HG03066 (cell line): ENCODE data around the gene MPDU1.
"Not testable (repeated sequence)": the region's sequence is repeated elsewhere in the genome, so short reads cannot be mapped to it uniquely, and the experiment has no call there.

Experiments
- ATAC-seq: cut with Tn5 transposase; IDR thresholded peaks from one replicate; pipeline ENCODE4 v1.9.1; 2021; ENCODE audit warnings: low read depth; ENCODE audit not compliant: unreplicated experiment

MPDU1 gene

DNA sequence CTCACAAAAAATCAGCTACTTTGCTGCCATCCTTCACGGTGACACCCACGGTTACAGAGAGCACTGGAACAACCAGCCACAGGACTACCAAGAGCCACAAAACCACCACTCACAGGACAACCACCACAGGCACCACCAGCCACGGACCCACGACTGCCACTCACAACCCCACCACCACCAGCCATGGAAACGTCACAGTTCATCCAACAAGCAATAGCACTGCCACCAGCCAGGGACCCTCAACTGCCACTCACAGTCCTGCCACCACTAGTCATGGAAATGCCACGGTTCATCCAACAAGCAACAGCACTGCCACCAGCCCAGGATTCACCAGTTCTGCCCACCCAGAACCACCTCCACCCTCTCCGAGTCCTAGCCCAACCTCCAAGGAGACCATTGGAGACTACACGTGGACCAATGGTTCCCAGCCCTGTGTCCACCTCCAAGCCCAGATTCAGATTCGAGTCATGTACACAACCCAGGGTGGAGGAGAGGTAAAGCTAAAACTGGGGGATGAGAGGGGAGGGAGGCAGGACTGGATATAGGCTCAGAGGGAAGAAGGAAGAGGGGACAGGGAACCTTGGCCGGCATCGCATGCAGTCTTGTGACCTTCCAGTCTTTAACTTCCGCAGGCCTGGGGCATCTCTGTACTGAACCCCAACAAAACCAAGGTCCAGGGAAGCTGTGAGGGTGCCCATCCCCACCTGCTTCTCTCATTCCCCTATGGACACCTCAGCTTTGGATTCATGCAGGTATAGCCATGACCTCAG is 3.6 kb upstream of the MPDU1 start:
- ATAC-seq: no peak

DNA sequence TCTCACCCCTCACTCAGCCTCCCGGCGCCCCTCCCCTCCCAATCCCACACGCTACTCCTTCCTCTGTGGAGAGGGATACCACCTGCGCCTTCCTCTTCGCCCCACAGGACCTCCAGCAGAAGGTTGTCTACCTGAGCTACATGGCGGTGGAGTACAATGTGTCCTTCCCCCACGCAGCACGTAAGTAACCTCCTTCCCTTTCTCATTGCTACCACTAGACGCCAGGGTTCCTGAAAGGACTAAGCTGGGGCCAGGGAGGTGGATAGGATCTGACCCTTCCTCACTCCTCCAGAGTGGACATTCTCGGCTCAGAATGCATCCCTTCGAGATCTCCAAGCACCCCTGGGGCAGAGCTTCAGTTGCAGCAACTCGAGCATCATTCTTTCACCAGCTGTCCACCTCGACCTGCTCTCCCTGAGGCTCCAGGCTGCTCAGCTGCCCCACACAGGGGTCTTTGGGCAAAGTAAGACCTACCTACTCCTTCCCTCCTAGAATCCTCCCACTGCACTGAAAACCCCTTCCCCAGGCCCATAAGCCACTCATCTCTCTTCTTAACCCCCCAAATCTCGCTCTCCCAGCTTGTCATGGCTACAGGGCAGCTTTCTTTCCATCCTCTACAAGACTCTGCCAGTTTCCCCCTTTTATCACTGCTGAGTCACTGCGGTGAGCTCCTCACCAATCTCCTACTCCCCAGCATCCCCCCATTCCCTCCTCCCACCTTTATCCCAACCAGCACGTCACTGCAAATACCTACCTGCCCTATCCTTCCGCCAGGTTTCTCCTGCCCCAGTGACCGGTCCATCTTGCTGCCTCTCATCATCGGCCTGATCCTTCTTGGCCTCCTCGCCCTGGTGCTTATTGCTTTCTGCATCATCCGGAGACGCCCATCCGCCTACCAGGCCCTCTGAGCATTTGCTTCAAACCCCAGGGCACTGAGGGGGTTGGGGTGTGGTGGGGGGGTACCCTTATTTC is 2.8 kb upstream of the MPDU1 start:
- ATAC-seq: no peak

DNA sequence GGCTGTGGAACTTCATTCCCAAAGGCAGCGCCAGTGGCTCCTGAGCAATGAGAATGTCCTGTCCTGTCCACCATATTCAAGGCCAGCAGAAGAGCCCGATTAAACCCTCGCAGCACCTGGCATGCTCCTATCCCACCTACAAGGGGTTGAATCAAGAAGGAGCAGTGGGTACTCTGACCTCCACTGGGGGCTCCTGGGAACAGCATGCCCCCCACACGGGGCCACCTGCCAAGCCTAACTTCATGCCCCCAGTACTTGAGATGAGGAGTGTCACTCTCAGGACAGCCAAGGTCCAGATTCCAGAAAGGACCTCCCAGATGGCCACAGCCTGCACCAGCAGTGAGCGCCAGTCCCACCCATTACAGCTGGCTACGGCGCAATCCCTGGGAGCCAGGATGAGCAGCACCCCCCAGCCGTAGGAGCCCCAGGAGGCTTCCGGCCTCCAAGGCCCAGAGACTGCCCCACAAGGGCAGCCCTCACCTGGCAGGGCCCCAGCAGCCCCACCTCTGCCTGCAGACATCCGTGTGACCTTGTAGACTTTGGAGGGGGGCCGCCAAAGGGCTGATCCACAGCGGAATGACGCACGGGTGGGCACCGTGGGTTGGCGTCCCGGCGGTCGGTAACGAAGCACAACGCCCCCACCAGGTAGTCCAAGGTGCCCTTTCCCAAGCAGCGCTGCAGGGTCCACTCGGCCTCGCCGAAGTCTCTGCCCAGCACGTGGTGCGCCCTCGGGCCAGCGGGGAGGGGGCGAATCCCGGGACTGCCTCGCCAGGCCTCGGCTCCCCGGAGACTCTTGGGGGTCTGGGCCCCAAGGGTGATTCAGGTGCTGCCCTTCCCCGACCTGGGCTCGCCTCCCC is 1.0 kb upstream of the MPDU1 start:
- ATAC-seq: no peak

DNA sequence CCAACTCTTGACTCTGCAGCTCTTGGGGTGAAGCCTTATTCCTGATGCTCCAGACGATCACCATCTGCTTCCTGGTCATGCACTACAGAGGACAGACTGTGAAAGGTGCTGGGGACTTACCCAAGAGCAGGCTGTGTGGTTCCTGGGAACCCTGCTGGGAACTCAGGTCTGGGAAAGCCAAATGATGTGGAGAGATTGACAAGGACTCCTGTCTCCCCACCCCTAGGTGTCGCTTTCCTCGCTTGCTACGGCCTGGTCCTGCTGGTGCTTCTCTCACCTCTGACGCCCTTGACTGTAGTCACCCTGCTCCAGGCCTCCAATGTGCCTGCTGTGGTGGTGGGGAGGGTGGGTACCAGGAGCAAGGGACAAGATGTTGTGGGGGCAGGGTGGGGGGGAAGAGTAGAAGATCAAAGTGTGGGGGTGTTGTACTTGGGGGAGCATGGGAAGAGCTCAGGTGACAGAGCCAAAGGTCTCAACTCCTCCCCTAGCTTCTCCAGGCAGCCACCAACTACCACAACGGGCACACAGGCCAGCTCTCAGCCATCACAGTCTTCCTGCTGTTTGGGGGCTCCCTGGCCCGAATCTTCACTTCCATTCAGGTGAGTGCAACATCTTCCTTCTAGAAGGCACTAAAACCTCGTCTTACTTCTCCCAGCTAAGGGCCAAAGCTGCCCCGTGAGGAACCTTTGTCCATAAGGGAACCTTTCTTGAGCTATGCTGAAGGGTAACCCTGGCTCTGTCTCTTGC is 3.2 kb downstream of the MPDU1 start:
- ATAC-seq: no peak

DNA sequence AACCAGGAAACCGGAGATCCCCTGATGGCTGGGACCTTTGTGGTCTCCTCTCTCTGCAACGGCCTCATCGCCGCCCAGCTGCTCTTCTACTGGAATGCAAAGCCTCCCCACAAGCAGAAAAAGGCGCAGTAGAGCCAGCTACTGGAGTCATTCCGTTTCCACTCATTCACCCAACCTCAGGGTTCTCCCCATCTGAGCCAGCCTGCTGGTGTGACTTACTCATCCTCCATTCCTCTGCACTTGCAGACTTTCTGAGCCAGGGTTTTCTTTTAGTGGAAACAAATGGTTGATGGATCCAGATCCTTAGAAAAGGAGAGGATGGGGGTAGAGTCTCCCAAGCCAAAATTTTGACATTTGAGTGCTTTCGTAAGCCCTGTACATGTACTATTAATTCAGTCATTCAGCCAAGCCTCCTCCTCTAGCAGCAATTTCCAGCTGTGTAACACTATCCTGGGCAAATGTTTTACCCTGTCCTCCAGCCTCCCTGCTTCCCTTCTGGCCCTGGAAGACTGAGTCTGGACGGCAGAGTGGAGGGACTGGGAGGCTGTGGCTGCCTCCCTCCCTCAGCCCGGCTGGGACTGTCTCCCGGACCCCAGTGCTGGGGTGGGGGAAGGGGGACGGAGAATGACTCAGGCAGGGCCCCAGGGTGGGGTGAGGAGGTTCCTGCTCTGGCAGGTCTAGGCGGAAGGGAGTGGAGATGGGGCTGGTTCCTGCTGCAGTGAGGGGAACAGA is 3.9 kb downstream of the MPDU1 start:
- ATAC-seq: no peak

DNA sequence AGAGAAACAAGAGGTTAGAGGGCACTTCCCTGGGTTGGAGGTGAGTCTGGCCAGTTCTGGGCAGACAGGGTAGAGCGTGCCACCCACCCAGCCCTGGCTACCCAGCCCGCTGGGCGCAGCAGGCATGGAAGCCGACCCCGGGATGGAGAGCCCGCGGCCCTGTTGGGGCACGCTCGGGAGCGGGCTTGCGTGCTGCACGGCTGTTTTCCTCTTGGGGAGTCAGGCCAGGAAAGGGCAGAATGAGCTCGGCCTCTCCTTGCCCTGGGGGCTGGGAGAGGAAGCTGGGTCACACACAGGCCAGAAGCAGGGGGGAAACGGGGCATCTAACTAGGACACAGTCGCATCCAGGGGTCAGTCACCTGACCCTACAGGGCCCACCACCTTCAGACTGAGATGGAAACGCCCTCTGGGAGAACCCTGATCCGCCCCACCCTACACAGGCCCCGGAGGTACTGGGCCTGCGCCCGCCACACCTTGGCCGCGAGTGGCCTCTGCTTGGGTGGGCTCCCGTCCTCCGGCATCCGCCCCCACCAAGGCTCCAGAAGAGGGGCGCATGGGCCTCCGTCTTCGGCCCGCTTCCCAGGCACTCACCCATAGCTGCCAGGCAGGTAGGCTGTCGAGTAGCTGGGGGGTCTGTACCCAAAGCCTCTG is 5.0 kb downstream of the MPDU1 start:
- no peak for ATAC-seq

DNA sequence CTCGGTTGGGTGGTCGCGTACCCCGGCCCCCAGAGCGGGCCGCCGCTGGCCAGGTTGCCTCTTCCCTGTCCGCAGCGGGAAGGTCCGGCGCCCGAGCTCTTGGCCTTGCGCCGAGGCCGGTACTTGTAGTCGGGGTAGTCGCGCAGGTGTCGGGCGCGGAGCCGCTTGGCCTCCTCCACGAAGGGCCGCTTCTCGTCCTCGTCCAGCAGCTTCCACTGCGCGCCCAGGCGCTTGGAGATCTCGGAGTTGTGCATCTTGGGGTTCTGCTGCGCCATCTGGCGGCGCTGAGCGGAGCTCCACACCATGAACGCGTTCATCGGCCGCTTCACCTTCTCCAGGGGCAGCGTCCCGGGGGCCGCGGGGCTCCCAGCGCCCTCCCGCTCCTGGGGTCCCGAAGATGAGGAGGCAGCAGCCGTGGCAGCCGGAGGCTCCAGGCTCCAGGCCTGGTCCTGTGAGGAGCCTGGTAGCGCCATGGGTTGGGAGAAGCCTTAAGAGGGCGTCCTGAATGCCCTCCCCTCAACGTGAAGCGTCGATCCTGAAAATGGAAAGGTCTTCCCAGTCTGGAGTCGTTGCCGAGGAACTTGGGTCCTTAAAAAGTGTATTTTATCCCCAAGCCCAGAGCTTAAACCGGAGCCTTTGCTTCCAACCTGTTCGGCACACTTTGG is 5.7 kb downstream of the MPDU1 start:
- no peak for ATAC-seq

DNA sequence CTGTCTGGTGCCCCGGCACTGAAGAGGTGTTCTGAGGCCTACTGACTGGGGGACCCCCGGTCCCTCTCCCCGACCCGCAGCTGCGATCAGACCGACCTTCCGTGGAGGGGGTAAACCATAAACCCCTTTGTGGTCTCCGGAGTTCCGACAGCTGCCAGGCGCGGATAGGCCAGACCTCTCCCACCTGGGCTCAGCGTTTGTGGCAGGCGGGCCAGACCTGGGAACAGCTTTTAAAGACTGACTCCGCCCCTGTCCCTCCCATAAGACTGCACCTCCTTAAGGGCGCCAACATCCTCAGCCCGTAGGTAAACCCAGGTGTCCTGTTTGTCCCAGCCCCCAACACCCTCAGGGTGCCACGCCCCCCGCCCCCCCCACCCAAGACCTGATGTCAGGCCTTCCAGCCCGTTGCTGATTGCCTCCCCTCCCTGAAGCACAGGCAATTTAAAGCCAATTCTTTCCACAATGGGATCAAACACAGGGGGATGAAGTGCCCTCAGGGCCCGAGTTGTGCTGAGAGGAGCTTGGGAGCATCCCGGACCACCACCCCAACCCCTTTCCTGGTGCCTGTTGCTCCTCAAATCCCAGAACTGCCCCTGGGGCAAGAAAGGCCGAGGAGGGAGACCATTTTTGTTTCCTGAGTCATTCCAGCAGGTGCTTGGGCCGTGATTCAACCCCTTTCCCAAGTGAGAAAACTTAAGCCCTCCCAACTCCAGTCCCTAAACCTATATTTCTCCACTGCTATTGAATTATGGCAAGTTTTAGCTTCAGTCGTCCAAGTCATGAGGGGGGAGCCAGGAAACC is 6.4 kb downstream of the MPDU1 start, which contains the start of gene SOX15:
SOX15 (minus strand) TSS at position 204 of the 801 bp plus-strand sequence. CDS start 418 bp downstream, outside the sequence.
- no peak for ATAC-seq

- no peak for ATAC-seq
These were observed 7.1 kb downstream of the MPDU1 start for GRCh38 chr17:7590743-7591142.

- ATAC-seq: no peak
These were observed 7.9 kb downstream of the MPDU1 start for GRCh38 chr17:7591596-7591995.

DNA sequence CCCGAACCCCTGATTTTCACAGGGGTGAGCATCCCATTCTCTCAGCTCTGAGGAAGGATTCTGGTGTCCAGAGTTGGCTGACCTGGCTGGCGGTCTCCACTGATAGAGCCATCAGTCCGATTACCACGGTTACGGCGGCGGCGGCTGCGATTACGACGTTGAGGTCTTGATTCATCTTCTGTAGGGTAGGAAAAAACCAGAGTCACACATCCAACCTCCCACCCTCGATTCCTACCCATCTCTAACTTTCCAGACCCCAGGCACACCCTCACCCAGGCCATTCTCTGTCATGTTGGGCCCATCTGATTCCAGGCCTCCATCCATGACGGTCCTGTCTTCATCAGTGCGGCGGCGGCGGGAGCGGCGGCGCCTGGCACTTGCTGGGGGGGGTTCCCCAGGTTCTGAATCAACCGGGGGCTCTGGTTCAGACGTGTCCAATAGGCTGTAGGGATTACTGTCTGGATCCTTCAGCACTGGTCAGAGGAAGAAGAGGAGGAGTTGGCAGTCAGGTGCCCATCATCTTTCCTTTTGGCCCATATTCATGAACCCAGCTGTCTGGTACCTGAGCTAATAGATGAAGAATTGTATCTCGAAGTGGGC is 8.9 kb downstream of the MPDU1 start:
- ATAC-seq: no peak

DNA sequence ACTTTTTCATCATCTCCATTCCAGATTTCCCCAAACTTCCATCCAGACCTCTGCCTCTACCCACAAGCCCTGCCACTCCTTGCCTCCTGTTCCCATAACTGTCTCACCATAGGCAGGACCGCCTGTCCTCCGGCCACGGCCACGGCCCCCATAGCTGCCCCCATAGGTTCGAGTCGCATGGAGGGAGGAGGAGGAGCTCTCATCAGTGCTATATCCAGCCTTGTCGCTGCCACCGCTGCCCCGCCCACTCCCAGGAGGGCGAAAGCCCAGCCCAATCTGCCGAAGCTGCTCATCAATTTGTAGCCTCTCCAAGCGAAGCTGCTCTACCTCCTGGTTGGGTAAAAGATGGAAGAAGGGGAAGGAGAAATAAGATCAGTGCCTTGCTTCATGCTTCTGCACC is 9.6 kb downstream of the MPDU1 start:
- ATAC-seq: no peak

- not testable (repeated sequence) for ATAC-seq
These were observed 13.9 kb downstream of the MPDU1 start for GRCh38 chr17:7597561-7597960.

DNA sequence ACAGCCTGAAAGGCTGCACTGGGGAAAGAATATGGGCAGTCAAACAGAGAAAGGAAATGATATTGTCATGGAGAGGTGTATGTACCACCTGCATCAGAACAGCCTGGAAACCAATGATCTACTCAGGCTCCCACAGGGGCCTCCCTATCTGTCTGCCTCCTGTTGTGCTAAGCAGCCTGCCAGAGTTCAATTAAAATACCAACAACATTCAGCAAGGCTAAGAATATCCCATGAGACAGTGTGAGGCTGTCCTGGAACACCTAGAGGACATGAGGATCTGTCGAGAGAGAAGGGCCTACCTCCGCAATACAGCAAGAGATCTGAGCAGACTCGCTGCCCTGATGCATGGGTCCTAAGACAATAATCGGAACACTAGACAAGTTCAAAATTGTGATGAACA is 22.6 kb downstream of the MPDU1 start:
- no peak for ATAC-seq

DNA sequence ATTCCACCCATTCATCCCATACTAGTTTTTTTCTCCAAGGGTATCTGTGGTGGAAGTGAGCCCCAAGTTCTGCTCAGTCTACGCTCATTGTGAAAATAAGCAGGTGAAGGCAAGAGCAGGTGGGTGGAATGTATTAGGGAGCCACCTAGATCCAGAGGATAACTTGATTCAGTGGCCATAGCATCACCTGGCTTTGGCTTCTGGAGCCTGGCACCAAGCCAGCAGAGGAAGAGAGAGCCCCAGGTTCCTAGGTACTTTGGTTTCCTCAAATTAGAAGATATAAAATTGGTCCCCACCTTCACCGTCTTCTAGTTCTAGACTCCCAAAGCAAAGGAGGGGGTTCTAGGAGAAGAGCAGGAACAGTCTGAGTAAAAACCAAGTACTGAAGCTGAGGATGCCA is 27.0 kb downstream of the MPDU1 start:
- no peak for ATAC-seq

DNA sequence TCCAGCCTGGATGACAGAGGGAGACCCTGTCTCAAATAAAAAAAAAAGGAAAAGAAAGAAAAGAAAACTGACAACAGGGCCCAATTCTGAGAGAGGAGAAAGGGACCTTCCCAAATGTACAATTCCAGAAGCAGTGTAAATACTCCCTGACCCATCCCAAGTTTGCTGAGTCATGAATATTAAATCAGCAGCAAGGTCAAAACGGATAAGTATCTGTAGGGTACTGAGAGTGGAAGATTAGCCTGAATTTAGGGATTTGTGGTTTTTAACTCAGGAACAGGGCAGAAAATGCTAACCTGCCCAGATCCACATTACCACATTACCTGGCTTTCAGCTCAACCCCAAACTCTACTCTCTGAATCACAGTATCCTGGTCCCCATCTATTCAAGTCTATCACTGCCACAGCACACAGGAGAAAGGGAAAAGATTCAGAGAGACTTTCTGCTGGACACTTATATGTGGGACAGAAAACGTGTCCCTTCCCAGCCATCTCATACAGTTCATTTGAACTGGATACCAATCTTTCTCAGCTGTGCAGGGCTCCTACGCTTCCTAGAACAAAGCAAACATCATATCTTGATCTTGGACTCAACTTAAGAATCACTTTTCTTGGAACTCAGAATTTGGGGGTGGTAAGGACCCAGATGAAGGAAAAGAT is 28.1 kb downstream of the MPDU1 start:
- no peak for ATAC-seq

DNA sequence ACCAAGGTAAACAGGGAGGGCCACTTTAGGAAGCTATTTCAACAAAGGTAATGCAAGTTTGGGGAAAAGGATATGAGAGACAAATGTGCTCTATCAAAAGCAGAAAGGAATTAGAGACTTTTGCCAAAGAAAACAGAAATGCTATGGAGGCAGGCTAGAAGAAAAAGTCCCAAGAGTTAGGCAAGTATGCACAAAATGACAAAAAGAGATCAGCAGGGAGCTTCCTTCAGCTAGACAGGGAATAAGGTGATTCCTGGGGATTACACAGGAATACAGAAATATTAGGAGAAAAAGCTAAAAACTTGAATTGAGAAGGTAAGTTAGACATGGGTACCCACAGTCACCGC is 28.6 kb downstream of the MPDU1 start:
- no peak for ATAC-seq
